Keratinocyte (primary cell): ENCODE measurements around the gene AFMID. TPM values are rescaled to one million over a fixed set of nuclear protein-coding genes. Genes with fewer than 3 reads are reported as not detected.

ENCODE experiments used
- DNase-seq: peaks from one replicate; pipeline ENCODE4 v3.0.0-alpha.2; 2011; ENCODE audit warnings: low read depth, missing footprints, low spot score
- FAIRE-seq: peaks from 2 replicates; lab custom pipeline; 2011; peaks lifted over from hg19 to GRCh38; lab: Jason Lieb, UNC
- H2AFZ ChIP-seq: 2 replicates; pipeline ENCODE4 v1.6.0; 2012; ENCODE audit warnings: low read length, control low read depth, inconsistent platforms; ENCODE audit not compliant: control insufficient read depth
- H3K27ac ChIP-seq: 2 replicates; pipeline ENCODE4 v1.5.1; 2011; ENCODE audit warnings: low read length; ENCODE audit not compliant: control insufficient read depth, insufficient read depth
- H3K27me3 ChIP-seq: 3 replicates; pipeline ENCODE4 v1.6.0; 2011; ENCODE audit warnings: low read length; ENCODE audit not compliant: control insufficient read depth, insufficient read depth; ENCODE audit errors: extremely low read depth
- H3K36me3 ChIP-seq, 2 experiments: 2 replicates in 1 of 2; 3 replicates in 1 of 2; pipeline ENCODE4 v1.5.1; 2011; ENCODE audit warnings: low read length in 2 of 2, mild to moderate bottlenecking in 1 of 2; ENCODE audit not compliant: control insufficient read depth in 2 of 2, insufficient read depth in 2 of 2; ENCODE audit errors: extremely low read depth in 1 of 2
- H3K4me1 ChIP-seq: 3 replicates; pipeline ENCODE4 v1.5.1; 2011; ENCODE audit warnings: low read length; ENCODE audit not compliant: control insufficient read depth, insufficient read depth; ENCODE audit errors: extremely low read depth
- H3K4me2 ChIP-seq: 3 replicates; pipeline ENCODE4 v1.6.0; 2011; ENCODE audit warnings: low read depth, low read length; ENCODE audit not compliant: control insufficient read depth, insufficient read depth; ENCODE audit errors: extremely low read depth
- H3K4me3 ChIP-seq, 3 experiments: fragments of 200-600 bp in 1 of 3; sonication (generic) in 1 of 3; 2 replicates in 2 of 3; 3 replicates in 1 of 3; pipeline ENCODE4 v1.5.1; 2011 to 2016; ENCODE audit warnings: low read length in 3 of 3, mild to moderate bottlenecking in 3 of 3, control low read depth in 2 of 3, inconsistent platforms in 1 of 3, low read depth in 1 of 3, mixed read lengths in 1 of 3, mixed run types in 1 of 3, moderate library complexity in 1 of 3; ENCODE audit not compliant: control insufficient read depth in 2 of 3, insufficient read depth in 2 of 3; ENCODE audit errors: extremely low read depth in 1 of 3
- H3K79me2 ChIP-seq: 2 replicates; pipeline ENCODE4 v1.6.0; 2012; ENCODE audit warnings: low read length; ENCODE audit not compliant: control insufficient read depth, insufficient read depth
- H3K9ac ChIP-seq: 3 replicates; pipeline ENCODE4 v1.6.0; 2011; ENCODE audit warnings: low read length; ENCODE audit not compliant: control insufficient read depth, insufficient read depth; ENCODE audit errors: extremely low read depth
- H3K9me1 ChIP-seq: 3 replicates; pipeline ENCODE4 v1.6.0; 2011; ENCODE audit warnings: low read length; ENCODE audit not compliant: control insufficient read depth, insufficient read depth; ENCODE audit errors: extremely low read depth
- H3K9me3 ChIP-seq: 2 replicates; pipeline ENCODE4 v1.5.1; 2012; ENCODE audit warnings: low read depth, low read length; ENCODE audit not compliant: control insufficient read depth
- H4K20me1 ChIP-seq: 3 replicates; pipeline ENCODE4 v1.6.0; 2011; ENCODE audit warnings: low read length; ENCODE audit not compliant: control insufficient read depth, insufficient read depth; ENCODE audit errors: extremely low read depth
- CTCF ChIP-seq, 3 experiments: IDR thresholded peaks in 1 of 3; conservative IDR thresholded peaks in 1 of 3; optimal IDR thresholded peaks in 1 of 3; 2 replicates in 2 of 3; 3 replicates in 1 of 3; pipeline versions ENCODE3 to v1.5.1; 2011; ENCODE audit warnings: low read length in 3 of 3, mild to moderate bottlenecking in 3 of 3, moderate library complexity in 2 of 3, control low read depth in 1 of 3, inconsistent platforms in 1 of 3; ENCODE audit not compliant: insufficient read depth in 2 of 3; ENCODE audit errors: extremely low read depth in 1 of 3
- EZH2 ChIP-seq: IDR thresholded peaks from one replicate; pipeline ENCODE4 v1.6.1; 2012; ENCODE audit warnings: inconsistent platforms, mild to moderate bottlenecking, low read length, moderate library complexity
- dilution Hi-C: fragments of 300-500 bp; cut with MboI; formaldehyde crosslinking; loops from one replicate; pipeline ENCODE4 v1.7.0; 2020; ENCODE audit warnings: low sequenced_read_pairs; ENCODE audit not compliant: extremely low pct_ligation_motif_present
- polyA plus RNA-seq, 5 experiments: library from polyadenylated mRNA; depleted of rRNA in 3 of 5; stranded (reverse) in 3 of 5; stranded (forward) in 1 of 5; unstranded in 1 of 5; fragments of >200 nt; gene quantifications; 1 replicate in 1 of 5; 2 replicates in 3 of 5; 3 replicates in 1 of 5; pipeline versions ENCODE4 v1.2.1 to v1.2.3, GENCODE V29; 2011 to 2012; ENCODE audit warnings: missing spikeins in 2 of 5, low read depth in 1 of 5, low replicate concordance in 1 of 5

Gene AFMID
- polyA plus RNA-seq, 1 donor (not counting 4 experiments of a cell fraction or from before 2014, with no cell fraction given) = 21.6 TPM

DNA sequence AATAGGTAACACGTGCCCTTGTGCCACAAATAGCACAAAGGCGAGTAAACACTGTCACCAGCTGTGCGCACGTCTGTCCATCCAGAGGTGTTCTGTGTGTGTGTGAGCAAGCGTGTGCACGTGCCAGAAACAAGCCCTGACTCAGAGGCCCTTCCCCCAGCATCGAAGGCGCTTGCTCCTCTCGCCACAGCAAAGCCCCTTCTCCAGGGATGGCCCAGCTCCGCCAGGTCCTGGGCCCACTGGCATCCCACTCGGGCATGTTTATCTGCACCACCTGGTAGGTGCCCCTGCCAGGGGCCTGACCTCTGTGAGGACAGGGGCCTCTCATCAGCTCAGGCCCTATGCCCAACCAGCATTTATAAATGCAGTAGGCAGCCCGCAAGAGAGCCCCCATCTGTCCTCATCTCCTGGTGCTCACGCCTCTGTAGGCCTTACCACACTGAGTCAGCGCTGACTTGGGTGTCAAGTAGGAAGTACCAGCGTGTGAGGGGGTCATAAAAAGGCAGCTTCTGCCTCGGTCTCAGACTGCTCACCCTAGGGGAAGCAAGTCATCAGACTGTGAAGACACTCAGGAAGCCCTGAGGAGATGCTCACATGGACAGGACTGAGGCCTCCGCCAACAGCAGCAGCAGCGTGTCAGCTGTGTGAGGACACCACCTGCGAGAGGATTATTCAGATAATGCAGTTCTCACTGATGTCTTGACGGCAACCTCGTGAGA is 55.0 kb downstream of the AFMID start:
- Histone ChIP-seq H3K4me3 (no peak overlapping the region), H3K79me2 (no peaks in the 10 kb centered on the region), H4K20me1 (no peaks in the 10 kb centered on the region), H3K27ac (no peak overlapping the region), H3K9ac (no peak overlapping the region), H3K36me3 (no peaks in the 10 kb centered on the region), H3K9me3 (no peaks in the 10 kb centered on the region), H2AFZ (no peak overlapping the region), H3K4me1 (no peaks in the 10 kb centered on the region), H3K9me1 (no peaks in the 10 kb centered on the region), H3K4me2 (no peak overlapping the region), H3K27me3 (no peaks in the 10 kb centered on the region)
- DNase-seq (no peak), FAIRE-seq (no peak)
- dilution Hi-C loops = no loop called here
- TF ChIP-seq CTCF (optimal IDR thresholded peaks at IDR 0.05 in 1 of 3, IDR thresholded peaks at IDR 0.05 in 1 of 3, conservative IDR thresholded peaks at IDR 0.05 in 1 of 3; ENCODE audit: extremely low read depth in 1 of 3, insufficient read depth in 2 of 3, low read length in 3 of 3) (no peak), EZH2 (no peak)

GRCh38 chr17:78247304-78247703 is 60.1 kb downstream of the AFMID start:
- Histone ChIP-seq H3K9ac (no peak overlapping the region), H3K4me2 (no peak overlapping the region), H2AFZ (no peak overlapping the region), H3K9me3 (no peaks in the 10 kb centered on the region), H4K20me1 (no peaks in the 10 kb centered on the region), H3K36me3 (no peaks in the 10 kb centered on the region), H3K4me1 (peaks cover 9% of the 10 kb centered on the region), H3K9me1 (no peaks in the 10 kb centered on the region), H3K27ac (no peak overlapping the region), H3K27me3 (peaks cover 9% of the 10 kb centered on the region), H3K79me2 (no peaks in the 10 kb centered on the region), H3K4me3 (no peak overlapping the region)
- FAIRE-seq = no peak
- dilution Hi-C loops = no loop called here
- TF ChIP-seq CTCF (optimal IDR thresholded peaks at IDR 0.05 in 1 of 3, IDR thresholded peaks at IDR 0.05 in 1 of 3, conservative IDR thresholded peaks at IDR 0.05 in 1 of 3; ENCODE audit: extremely low read depth in 1 of 3, insufficient read depth in 2 of 3, low read length in 3 of 3) (no peak), EZH2 (no peak)
- DNase-seq = no peak
